HepG2 (cell line): ENCODE data around the gene TCFL5. TPM values are rescaled to one million over a fixed set of nuclear protein-coding genes. Genes with fewer than 3 reads are reported as not detected.

ENCODE experiments used
- GLMP ChIP-seq: sonication (generic); formaldehyde crosslinking; IDR thresholded peaks from 2 replicates; pipeline ENCODE4 v1.9.0; 2021; ENCODE audit warnings: missing genetic modification reagents, mild to moderate bottlenecking, borderline replicate concordance
- HMG20A ChIP-seq: IDR thresholded peaks from 2 replicates; pipeline ENCODE4 v1.6.1; 2016; ENCODE audit warnings: borderline replicate concordance
- HNF1B ChIP-seq: sonication (generic); formaldehyde crosslinking; IDR thresholded peaks from 2 replicates; pipeline ENCODE4 v1.5.1; 2020; ENCODE audit warnings: mild to moderate bottlenecking, moderate library complexity, missing genetic modification reagents
- HNRNPL ChIP-seq: fragments of 200-400 bp; formaldehyde crosslinking; IDR thresholded peaks from 2 replicates; pipeline ENCODE4 v1.6.1; 2017; ENCODE audit warnings: mild to moderate bottlenecking, low read depth, low read length
- JUN ChIP-seq: sonication (generic); formaldehyde crosslinking; IDR thresholded peaks from 2 replicates; pipeline ENCODE4 v1.4.0; 2020; ENCODE audit warnings: mild to moderate bottlenecking, missing genetic modification reagents
- KDM2A ChIP-seq: sonication (generic); formaldehyde crosslinking; IDR thresholded peaks from 2 replicates; pipeline ENCODE4 v1.4.0; 2020; ENCODE audit warnings: low read depth, missing genetic modification reagents, borderline replicate concordance
- MAFG ChIP-seq: sonication (generic); formaldehyde crosslinking; IDR thresholded peaks from 2 replicates; pipeline ENCODE4 v1.5.1; 2020; ENCODE audit warnings: mild to moderate bottlenecking, missing genetic modification reagents
- MIER3 ChIP-seq: IDR thresholded peaks from 2 replicates; pipeline ENCODE4 v1.6.1; 2016; ENCODE audit warnings: missing compliant biosample characterization, borderline replicate concordance
- SKIL ChIP-seq: sonication (generic); formaldehyde crosslinking; IDR thresholded peaks from 2 replicates; pipeline ENCODE4 v1.8.0; 2022; ENCODE audit warnings: missing genetic modification reagents, mild to moderate bottlenecking, moderate library complexity, borderline replicate concordance
- SMAD3 ChIP-seq: sonication (generic); formaldehyde crosslinking; IDR thresholded peaks from 2 replicates; pipeline ENCODE4 v1.4.0; 2020; ENCODE audit warnings: missing genetic modification reagents
- THRA ChIP-seq: sonication (generic); formaldehyde crosslinking; IDR thresholded peaks from 2 replicates; pipeline ENCODE4 v1.4.0; 2020; ENCODE audit warnings: missing genetic modification reagents, borderline replicate concordance
- TRIM22 ChIP-seq: fragments of 450-650 bp; IDR thresholded peaks from 2 replicates; pipeline ENCODE4 v1.6.1; 2017
- ZNF124 ChIP-seq: sonication (generic); formaldehyde crosslinking; IDR thresholded peaks from 2 replicates; pipeline ENCODE4 v1.4.0; 2020; ENCODE audit warnings: missing genetic modification reagents
- ZNF614 ChIP-seq: IDR thresholded peaks from 2 replicates; pipeline ENCODE4 v1.6.1; 2018; ENCODE audit warnings: missing biosample characterization, missing genetic modification reagents, inconsistent platforms, borderline replicate concordance
- ZNF639 ChIP-seq: conservative IDR thresholded peaks from 2 replicates; pipeline ENCODE4 v1.6.1; 2018; ENCODE audit warnings: missing genetic modification reagents
- ZNF691 ChIP-seq: sonication (generic); formaldehyde crosslinking; IDR thresholded peaks from 2 replicates; pipeline ENCODE4 v1.4.0; 2020; ENCODE audit warnings: missing genetic modification reagents, low read depth, mild to moderate bottlenecking, borderline replicate concordance
- polyA plus RNA-seq, 8 experiments: library from polyadenylated mRNA; depleted of rRNA in 3 of 8; stranded (reverse) in 7 of 8; unstranded in 1 of 8; fragments of >200 nt; fragmentation: Illumina TruSeq in 4 of 8; extraction: Trizol in 4 of 8; gene quantifications; 2 replicates each; pipeline versions ENCODE4 v1.2.1 to v1.2.3, GENCODE V29; 2011 to 2016; ENCODE audit warnings: low read depth in 4 of 8, missing spikeins in 1 of 8, mixed read lengths in 1 of 8; ENCODE audit not compliant: insufficient read depth in 1 of 8
- total RNA-seq, 5 experiments: library from RNA; depleted of rRNA; stranded (reverse); fragments of >200 nt; fragmentation: Illumina TruSeq; extraction: Trizol; gene quantifications; 2 replicates each; pipeline ENCODE4 v1.2.3, GENCODE V29; 2016; ENCODE audit warnings: low read depth in 1 of 5

The TCFL5 gene
- total and polyA plus RNA-seq, 2 of the 13 experiments (the other 11 are each of a cell fraction or from before 2014, with no cell fraction given), result 14.8 to 20.0 TPM

GRCh38 chr20:62808211-62808865 is 53.3 kb downstream of the TCFL5 start (continued):
- TF ChIP-seq TRIM22, result no peak
- TF ChIP-seq ZNF614, result 0 out of 2 replicates have a peak, but pooled peaks have one; percentile 57
- TF ChIP-seq JUN (CRISPR knock-in tag), result 0 out of 2 replicates have a peak, but pooled peaks have one; percentile 26
- peak; percentile 51; the same call in 1 of the 2 replicates for TF ChIP-seq ZNF691
- peak; percentile 42; the same call in 1 of the 2 replicates for TF ChIP-seq ZNF124 (CRISPR knock-in tag)
- TF ChIP-seq MIER3 (CRISPR knock-in tag), result 0 out of 2 replicates have a peak, but pooled peaks have one; percentile 34
- no peak for TF ChIP-seq GLMP (CRISPR knock-in tag)
- TF ChIP-seq MAFG (CRISPR knock-in tag), result no peak
- TF ChIP-seq SMAD3 (CRISPR knock-in tag), result no peak
- TF ChIP-seq HMG20A (CRISPR knock-in tag), result no peak
- TF ChIP-seq HNF1B (CRISPR knock-in tag), result peak; percentile 21; the same call in 1 of the 2 replicates
- TF ChIP-seq SKIL (CRISPR knock-in tag), result no peak
- peak; percentile 27; the same call in 1 of the 2 replicates for TF ChIP-seq KDM2A (CRISPR knock-in tag)
- 0 out of 2 replicates have a peak, but pooled peaks have one; percentile 32 for TF ChIP-seq ZNF639 (CRISPR knock-in tag)
- peak; percentile 86 for TF ChIP-seq HNRNPL
- 0 out of 2 replicates have a peak, but pooled peaks have one; percentile 11 for TF ChIP-seq THRA (CRISPR knock-in tag)
